Measurements from ENCODE around the gene ELAPOR2.

- TF ChIP-seq TCF12 (IDR thresholded peaks at IDR 0.05; ENCODE audit: low read depth) (no peak), REST (IDR thresholded peaks at IDR 0.05; ENCODE audit: low read depth) (no peak), RAD21 (IDR thresholded peaks at IDR 0.05; ENCODE audit: low read depth) (no peak), YY1 (IDR thresholded peaks at IDR 0.05; ENCODE audit: low read depth) (no peak), TAF1 (IDR thresholded peaks at IDR 0.05; ENCODE audit: low read depth) (no peak), EP300 (IDR thresholded peaks at IDR 0.05; ENCODE audit: borderline replicate concordance) (no peak), TEAD4 (IDR thresholded peaks at IDR 0.05) (no peak), CREB1 (IDR thresholded peaks at IDR 0.05; ENCODE audit: low read depth) (no peak)
- TF ChIP-seq, protein P1, sequence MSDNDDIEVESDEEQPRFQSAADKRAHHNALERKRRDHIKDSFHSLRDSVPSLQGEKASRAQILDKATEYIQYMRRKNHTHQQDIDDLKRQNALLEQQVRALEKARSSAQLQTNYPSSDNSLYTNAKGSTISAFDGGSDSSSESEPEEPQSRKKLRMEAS (IDR thresholded peaks at IDR 0.05), result no peak
- TF ChIP-seq, protein P2, sequence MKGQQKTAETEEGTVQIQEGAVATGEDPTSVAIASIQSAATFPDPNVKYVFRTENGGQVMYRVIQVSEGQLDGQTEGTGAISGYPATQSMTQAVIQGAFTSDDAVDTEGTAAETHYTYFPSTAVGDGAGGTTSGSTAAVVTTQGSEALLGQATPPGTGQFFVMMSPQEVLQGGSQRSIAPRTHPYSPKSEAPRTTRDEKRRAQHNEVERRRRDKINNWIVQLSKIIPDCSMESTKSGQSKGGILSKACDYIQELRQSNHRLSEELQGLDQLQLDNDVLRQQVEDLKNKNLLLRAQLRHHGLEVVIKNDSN (IDR thresholded peaks at IDR 0.05), result no peak
Measured at GRCh38 chr7:87105401-87105800, 45.9 kb upstream of the ELAPOR2 start.
